GM12864 (cell line): ENCODE data around the gene F13A1.

Experiments used
- DNase-seq: peaks from one replicate; pipeline ENCODE4 v3.0.0-alpha.2; 2011; ENCODE audit warnings: low read depth
- H3K4me3 ChIP-seq: 2 replicates; pipeline ENCODE4 v1.5.1; 2011; ENCODE audit warnings: mild to moderate bottlenecking, low read depth, low read length, control low read depth
- CTCF ChIP-seq: IDR thresholded peaks from 2 replicates; pipeline ENCODE4 v1.5.1; 2011; ENCODE audit warnings: low read depth, mild to moderate bottlenecking, moderate library complexity, low read length, control low read depth, inconsistent platforms; ENCODE audit errors: missing control alignments

F13A1 gene

GRCh38 chr6:6123803-6124202, 196.7 kb downstream of the F13A1 start:
- H3K4me3 ChIP-seq = no peak overlapping the region
- TF ChIP-seq CTCF = no peak
- DNase-seq = no peak

GRCh38 chr6:6121943-6122342, 198.5 kb downstream of the F13A1 start:
- no peak for DNase-seq
- TF ChIP-seq CTCF = no peak

GRCh38 chr6:6105472-6106036, 214.9 kb downstream of the F13A1 start:
- no peak for DNase-seq
- peak; percentile 40 for TF ChIP-seq CTCF
- no peak overlapping the region for H3K4me3 ChIP-seq

More at GRCh38 chr6:6121943-6122342, 198.5 kb downstream of the F13A1 start:
- no peak overlapping the region for H3K4me3 ChIP-seq
